ENCODE results near the gene ZNF77.

GRCh38 chr19:2974342-2975041, 29.7 kb upstream of the ZNF77 start:
- TF ChIP-seq CTCF (IDR thresholded peaks at IDR 0.05; ENCODE audit: low read length) (no peak), EZH2phosphoT487 (IDR thresholded peaks at IDR 0.05; ENCODE audit: low read length) (no peak), EZH2 (optimal IDR thresholded peaks at IDR 0.05; ENCODE audit: low read depth, low read length) (no peak)
